H7 (cell line): ENCODE results near the gene EBLN1. TPM values are rescaled to one million over a fixed set of nuclear protein-coding genes. Genes with fewer than 3 reads are reported as not detected.

ENCODE experiments used
- DNase-seq: peaks from one replicate; pipeline ENCODE4 v3.0.0; 2012
- H3K27me3 ChIP-seq: 2 replicates; pipeline ENCODE4 v1.6.0; 2011; ENCODE audit warnings: mild to moderate bottlenecking, low read length; ENCODE audit not compliant: control insufficient read depth, insufficient read depth
- H3K36me3 ChIP-seq: replicated peaks from 2 replicates; pipeline ENCODE4 v1.5.1; 2011; ENCODE audit warnings: low read length; ENCODE audit not compliant: control insufficient read depth, insufficient read depth
- H3K4me3 ChIP-seq: 2 replicates; pipeline ENCODE4 v1.5.1; 2011; ENCODE audit warnings: low read depth, mild to moderate bottlenecking, control low read depth, low read length, moderate library complexity; ENCODE audit not compliant: insufficient read depth
- total RNA-seq: library from RNA; depleted of rRNA; stranded (reverse); fragments of >200 nt; shearing (Covaris generic); gene quantifications from 2 replicates; pipeline ENCODE4 v1.2.3, GENCODE V29; 2014; rRNA removed

Gene EBLN1
- total RNA-seq = not detected in 2 replicates

DNA sequence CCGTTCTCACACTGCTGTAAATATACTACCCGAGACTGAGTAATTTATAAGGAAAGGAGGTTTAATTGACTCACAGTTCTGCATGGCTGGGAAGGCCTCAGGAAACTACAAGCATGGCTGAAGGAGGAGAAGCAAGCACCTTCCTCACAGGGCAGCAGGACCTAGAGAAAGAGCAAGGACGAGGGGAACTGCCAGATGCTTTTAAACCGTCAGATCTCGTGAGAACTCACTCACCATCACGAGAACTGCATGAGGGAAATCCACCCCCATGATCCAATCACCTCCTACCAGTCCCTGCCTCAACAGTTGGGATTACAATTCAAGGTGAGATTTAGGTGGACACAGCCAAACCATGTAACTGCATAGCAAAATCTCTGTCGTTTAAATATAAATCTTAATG is at the start of gene EBLN1:
EBLN1 (minus strand) TSS at position 174 of the 400 bp plus-strand sequence. CDS start 8,032 bp downstream, outside the sequence.
- Histone ChIP-seq H3K27me3 (no peaks in the 10 kb centered on the region), H3K4me3 (no peak within 1 kb of the TSS), H3K36me3 (no peaks in the 10 kb centered on the region)
- DNase-seq = no peak

DNA sequence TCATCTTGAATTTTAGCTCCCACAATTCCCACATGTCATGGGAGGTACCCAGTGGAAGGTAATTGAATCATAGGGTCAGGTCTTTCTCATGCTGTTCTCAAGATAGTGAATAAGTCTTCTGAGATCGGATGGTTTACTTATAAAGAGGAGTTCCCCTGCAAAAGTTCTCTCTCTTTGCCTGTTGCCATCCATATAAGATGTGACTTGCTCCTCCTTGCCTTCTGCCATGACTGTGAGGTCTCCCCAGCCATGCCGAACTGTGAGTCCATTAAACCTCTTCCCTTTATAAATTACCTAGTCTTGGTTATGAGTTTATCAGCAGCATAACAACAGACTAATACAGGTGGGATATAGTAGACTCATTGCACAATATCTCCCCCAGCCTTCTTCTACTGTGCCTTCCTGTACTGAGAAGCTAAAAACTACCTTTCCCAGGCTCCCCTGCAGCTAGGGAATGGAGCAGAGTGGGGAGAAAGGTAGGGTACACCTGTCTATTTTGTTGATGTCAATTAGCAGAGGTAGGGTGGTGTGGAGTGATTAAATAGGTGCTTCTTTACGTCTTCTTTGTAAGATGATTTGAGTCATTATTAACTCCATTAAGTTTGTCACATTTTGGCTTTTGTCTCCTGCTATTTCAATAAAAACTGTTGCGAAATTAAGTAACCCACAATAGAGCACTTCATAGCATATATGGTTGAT is 48.2 kb upstream of the EBLN1 start:
- Histone ChIP-seq H3K36me3 (no peaks in the 10 kb centered on the region), H3K27me3 (no peaks in the 10 kb centered on the region), H3K4me3 (no peak overlapping the region)
- DNase-seq = no peak

DNA sequence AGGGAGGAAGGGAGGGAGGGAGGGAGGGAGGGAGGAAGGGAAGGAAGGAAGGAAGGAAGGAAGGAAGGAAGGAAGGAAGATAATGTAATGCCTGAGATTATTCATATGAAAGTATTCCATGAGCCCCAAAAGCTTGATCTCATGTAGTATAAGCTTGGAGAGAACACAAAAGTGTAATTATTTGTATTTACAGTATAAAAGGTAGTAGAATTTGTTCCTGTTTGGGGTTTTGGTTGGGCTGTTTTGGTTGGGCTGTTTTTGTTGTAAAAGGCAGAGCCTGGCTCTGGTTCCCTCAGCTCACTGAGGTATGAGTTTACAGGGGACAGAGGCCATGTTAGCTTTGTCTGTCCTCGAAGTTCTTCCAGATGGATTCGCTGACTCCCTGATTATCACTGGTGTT is 45.3 kb upstream of the EBLN1 start:
- Histone ChIP-seq H3K27me3 (peaks cover 5% of the 10 kb centered on the region), H3K36me3 (no peaks in the 10 kb centered on the region), H3K4me3 (no peak overlapping the region)
- DNase-seq = no peak

DNA sequence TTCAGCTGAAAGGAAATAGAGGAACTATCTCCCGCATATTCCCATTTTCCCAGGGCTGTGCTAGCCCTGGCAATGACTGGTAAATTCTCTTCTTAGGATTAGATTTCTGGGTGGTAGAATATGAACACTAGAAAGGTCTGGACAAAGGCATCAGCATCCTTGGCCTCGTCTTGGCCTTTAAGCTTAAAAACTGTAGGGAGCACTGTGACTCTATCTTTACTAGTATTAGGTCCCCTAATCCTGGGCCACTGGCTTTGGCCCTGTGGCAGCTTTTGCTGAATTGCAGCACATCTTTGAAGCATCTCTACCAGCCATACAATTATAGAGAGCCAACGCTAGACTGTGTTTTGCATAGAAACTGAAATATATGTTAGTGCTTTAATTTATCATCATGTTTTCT is 41.5 kb upstream of the EBLN1 start:
- Histone ChIP-seq H3K4me3 (no peak overlapping the region), H3K36me3 (no peaks in the 10 kb centered on the region), H3K27me3 (peaks cover 43% of the 10 kb centered on the region)
- peak; percentile 35 for DNase-seq

DNA sequence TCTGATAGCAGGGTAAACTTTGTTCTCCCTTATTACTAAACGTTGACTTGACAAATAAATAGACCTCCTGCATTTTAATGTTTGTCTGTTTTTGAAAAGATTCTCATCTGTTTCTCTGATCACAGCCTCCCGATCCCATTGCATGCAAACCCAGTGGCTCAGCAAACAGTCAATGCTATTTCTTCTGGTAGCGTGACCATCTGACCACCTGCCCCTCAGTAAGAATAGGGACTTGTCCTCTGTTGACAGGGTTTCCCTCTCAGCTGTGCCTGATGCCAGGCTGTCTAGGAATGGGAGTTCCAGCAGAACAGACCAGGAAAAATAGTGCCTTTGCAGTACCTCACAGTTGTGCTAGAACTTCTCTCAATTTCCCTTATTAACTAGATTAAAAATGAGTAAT is 40.7 kb upstream of the EBLN1 start:
- Histone ChIP-seq H3K27me3 (peaks cover 51% of the 10 kb centered on the region), H3K4me3 (no peak overlapping the region), H3K36me3 (no peaks in the 10 kb centered on the region)
- no peak for DNase-seq

DNA sequence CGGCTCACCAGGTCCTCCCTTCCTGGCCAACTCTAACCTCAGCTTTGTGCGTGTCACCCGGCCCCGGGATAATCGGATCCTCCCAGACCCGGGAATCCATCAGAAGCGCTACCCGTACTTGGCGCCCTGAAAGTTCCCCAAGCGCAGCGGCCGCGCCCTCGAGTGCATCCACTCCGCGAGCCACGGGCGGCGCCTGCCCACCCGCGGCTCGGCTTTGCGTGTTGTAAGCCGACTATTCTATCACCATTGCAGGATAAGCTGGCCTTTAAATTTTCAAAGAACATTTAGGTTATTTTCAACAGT is 35.7 kb upstream of the EBLN1 start:
- DNase-seq = no peak
- H3K27me3 ChIP-seq = peaks cover 93% of the 10 kb centered on the region
- H3K4me3 ChIP-seq = peak overlapping the region; percentile 43; the same call in 1 of the 2 replicates
- no peaks in the 10 kb centered on the region for H3K36me3 ChIP-seq

DNA sequence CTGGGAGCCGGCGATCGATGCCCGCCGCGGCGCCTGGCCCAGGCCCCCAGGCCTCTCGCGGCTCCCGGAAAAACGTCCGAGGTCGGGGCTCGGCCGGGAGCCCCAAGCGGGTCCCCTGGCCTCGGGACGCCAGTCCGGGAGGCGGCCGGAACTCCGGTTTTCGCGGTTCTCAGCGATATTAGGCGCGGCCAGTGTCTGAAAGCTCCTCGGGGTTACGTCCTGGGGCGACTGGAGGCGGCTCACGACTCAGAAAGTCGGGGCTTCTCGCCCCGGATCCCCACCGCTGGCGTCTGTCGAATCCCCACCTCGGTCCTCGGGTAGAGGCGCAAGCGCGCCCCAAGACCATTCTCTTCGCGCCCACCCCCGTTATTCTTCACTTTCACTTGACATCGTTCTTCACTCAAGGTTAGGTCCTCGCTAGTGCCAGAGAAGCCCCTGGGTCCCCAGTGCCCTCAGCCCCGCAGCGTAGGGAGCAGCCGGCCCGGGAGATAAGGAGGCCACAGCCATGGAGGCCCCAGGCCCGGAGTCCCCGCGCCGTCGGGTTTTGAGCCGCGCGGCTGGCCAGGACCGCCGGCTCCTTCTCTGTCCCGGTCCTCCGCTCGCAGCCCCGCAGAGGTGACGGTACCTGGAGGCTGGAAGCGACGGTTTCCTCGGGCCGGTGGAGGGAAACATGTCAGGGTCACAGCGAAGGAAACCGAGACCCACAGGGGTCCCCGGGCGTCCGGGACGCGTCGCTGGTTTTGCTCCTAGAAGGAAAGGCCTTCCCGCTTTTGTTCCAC is 35.2 kb upstream of the EBLN1 start:
- no peaks in the 10 kb centered on the region for H3K36me3 ChIP-seq
- DNase-seq = peak; percentile 71
- peaks cover 88% of the 10 kb centered on the region for H3K27me3 ChIP-seq
- peak overlapping the region; percentile 43 for H3K4me3 ChIP-seq

DNA sequence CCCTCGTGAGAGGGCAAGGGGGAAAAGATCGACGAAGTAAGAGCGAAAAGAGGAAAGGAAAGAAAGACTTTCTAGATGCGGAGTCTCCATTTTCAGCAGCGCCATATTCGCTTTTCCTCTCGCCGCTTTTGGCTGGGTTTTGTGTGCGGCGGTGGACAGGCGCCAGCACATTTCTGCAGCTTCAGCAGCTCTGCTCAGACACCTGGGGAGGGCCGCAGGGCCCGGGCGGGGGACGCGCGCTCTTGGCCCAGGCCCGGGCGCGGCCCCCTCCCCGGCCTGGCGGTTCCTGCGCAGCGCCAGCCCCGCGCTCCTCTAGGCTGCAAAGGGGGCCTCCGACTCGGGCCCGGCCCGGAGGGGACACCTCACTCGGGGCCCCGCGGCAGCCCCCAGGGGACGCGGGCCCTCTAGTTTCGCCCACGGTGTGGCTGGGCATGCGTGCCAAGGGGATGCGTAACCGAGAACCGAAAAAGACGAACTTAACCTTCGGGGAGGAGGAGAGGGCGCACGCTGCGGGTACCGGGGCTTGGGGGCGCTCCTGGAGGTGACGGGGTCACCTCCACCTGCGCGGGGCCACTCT is 34.5 kb upstream of the EBLN1 start:
- peaks cover 82% of the 10 kb centered on the region for H3K27me3 ChIP-seq
- no peaks in the 10 kb centered on the region for H3K36me3 ChIP-seq
- H3K4me3 ChIP-seq = peak overlapping the region; percentile 43
- peak; percentile 80 for DNase-seq

DNA sequence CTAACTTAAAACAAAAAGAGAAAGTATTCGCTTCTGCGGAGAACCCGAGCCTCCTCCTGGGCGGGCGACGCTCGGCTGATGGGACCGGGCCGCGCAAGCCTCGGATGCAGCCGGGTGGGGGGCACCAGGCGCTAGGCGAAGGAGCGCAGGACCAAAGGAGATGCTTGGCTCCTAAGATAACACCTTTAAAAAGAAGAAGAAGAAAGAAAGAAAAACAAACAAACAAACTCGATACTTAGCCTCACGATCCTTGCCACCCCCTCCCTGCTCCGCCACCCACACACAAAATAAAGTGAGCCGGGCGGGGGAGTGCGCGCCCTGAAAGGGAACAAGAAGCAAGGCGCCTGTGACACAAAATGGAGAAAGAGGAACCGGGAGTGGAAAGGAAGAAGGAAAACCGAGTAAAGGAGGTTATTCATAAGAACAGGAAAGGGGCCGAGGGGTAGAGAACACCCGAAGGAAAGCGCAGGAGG is 34.0 kb upstream of the EBLN1 start:
- peaks cover 76% of the 10 kb centered on the region for H3K27me3 ChIP-seq
- DNase-seq = peak; percentile 78
- H3K36me3 ChIP-seq = no peaks in the 10 kb centered on the region
- peak overlapping the region; percentile 43 for H3K4me3 ChIP-seq

DNA sequence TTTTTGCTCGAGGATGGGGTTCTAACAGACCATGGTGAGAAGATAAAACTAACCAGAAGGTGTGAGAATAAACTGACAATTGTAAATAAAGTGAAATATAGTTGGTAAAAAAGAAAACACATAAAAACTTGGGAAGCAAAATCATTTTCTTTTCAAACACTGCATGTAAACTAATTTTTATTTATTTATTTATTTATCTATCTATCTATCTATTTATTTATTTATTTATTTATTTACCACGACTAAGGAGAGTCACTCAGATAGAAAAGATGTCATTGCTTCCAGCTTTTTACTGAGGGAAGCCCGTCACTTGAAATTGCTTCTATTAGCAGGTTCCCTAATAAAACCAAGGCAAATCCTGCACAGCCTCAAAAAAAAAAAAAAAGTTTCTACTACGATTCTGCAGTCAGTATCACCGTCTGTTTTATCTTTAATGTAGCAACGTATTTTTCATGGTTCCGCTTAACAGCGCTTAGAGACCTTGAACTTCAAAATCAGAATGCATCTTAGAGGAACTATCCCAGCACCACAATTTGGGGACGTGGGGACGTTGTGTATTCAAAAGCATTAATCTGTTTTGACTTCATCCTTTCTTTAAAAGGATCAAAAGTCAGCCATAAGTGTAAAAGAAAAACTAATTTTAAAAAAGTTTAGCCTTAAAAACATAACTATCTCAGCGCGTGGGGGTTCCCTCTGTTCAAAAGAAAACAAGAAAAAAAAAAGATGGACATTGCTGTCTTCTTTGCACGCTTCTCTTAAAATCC is 33.3 kb upstream of the EBLN1 start:
- H3K4me3 ChIP-seq = peak overlapping the region; percentile 43
- peaks cover 69% of the 10 kb centered on the region for H3K27me3 ChIP-seq
- DNase-seq = no peak
- H3K36me3 ChIP-seq = no peaks in the 10 kb centered on the region

DNA sequence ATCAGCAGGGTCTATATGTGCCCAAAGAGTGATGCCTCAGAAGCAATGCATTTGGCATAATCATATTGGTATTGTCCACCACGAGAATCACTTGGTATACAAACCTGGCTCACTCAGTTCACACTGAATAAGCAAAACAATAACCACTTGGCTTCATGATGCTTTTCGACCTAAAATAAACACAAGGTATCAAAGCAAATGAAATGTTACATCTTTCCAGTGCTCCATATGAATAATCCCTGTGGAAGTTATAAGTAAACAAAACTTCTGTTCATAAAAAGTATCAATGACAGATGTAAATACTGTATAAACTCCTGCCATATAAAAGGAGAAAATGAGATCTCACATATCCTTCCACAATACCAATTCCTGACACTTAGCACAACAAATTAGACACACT is 29.8 kb upstream of the EBLN1 start:
- Histone ChIP-seq H3K36me3 (no peaks in the 10 kb centered on the region), H3K4me3 (no peak overlapping the region), H3K27me3 (peaks cover 35% of the 10 kb centered on the region)
- DNase-seq = no peak

DNA sequence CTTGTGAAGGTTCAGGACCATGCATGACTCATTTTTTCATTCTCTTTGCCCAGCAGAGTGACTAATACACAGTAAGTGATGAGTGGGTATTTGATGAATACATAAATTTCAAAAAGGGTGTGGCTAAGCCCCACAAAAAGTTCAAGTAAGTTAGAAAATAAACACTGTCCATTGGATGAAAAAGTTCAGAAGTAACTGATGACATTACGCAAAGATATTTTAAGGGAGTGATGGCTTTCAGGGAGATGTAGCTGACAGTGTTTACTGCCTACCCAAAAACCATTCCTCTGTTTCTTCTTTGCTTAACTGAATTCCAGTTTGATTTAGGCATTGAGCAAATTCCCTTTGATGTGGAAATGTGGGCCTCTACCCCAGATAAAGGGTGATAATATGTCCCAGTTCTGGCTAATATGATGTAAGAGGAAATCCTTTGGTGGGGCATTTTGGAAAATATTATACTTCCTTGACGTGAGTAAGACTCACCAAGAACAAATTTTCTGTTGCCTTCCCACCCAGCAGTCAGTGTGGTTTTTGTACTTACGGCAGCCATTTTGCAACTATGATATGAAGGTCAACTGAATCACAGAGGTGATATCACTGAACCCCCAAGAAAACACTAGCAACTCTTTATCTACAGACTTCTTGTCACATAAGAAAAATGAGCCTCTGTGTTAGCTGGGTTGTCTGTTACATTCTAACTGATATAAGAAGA is 29.0 kb upstream of the EBLN1 start:
- H3K4me3 ChIP-seq = no peak overlapping the region
- no peak for DNase-seq
- peaks cover 27% of the 10 kb centered on the region for H3K27me3 ChIP-seq
- no peaks in the 10 kb centered on the region for H3K36me3 ChIP-seq

DNA sequence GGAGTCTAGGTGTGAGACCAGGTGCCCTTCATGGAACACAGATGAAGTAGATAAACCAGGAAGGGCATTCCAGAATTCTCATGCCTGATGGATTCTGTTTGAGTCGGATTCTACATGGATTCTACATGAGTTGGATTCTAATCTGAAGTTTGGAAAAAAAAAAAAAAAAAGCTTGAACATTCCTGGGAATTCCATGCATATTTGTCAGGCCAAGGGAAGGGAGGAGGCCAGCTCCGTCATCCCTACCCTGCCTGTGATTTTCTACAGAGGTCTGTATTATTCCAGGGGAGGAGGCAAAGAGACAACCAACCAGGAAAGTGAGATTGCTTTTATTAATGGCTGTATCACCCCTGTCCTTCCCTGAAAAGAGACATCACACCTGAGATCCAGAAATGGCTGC is 27.8 kb upstream of the EBLN1 start:
- DNase-seq = no peak
- Histone ChIP-seq H3K27me3 (peaks cover 14% of the 10 kb centered on the region), H3K4me3 (no peak overlapping the region), H3K36me3 (no peaks in the 10 kb centered on the region)

DNA sequence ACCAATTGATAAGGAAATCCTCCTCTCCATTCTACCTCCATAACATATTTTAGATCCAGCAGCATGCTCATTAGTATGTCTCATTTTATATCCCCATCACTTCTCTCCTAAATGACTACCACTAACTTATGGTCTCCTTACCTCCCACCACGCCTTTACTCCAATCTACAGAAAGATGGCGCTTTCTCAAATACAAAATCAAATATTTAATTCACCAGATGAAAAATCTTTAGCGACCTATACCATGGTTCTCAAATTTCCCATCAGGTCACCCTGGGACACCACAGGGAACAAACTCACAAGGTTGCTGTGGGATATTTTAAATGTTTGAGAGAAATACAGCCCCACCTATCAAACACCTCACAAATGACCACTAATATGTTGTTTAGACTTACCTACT is 27.0 kb upstream of the EBLN1 start:
- Histone ChIP-seq H3K27me3 (peaks cover 7% of the 10 kb centered on the region), H3K4me3 (no peak overlapping the region), H3K36me3 (no peaks in the 10 kb centered on the region)
- no peak for DNase-seq
